ENCODE results near the gene GDF7. TPM values are rescaled to one million over a fixed set of nuclear protein-coding genes. Genes with fewer than 3 reads are reported as not detected.

GDF7 gene
- total RNA-seq, 1 experiment from 2014 or later = 0.02 TPM

DNA sequence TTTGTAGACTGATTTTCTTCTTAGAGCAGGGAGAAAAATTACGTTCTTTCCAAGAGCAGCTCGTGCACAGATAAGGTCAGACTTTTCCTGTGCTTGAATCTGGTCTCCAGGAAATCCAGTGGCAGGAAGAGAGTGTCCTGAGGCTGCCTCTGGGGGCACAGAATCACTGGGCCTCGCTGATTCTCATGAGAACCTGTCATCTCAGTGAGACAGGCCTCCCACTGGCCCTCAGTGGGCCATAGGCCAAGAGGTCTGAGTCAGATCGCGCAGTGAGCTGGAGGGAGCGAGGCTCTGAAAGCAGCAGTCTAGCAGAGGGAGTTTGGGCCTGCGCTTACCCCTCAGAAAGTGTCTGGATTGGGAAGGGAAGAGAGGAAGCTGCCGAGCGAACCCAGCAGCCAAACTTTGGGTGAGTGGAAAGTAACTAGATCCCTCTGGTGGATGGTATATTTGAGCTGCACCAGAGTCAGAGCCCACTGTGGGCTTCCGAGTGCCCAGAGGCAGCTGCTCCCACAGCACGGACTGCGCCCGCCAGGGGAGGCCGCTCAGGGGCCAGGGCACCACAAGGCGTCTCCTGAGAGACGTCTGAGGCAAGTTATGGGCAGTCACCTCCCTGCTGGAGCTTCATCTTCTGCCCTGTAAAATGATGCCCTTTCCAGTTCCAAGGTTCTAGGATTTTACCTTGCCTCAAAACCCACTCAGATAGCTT, 8.2 kb downstream of the GDF7 start:
- DNase-seq (ENCODE audit: low read depth, low spot score) = no peak
- TF ChIP-seq, protein P1, sequence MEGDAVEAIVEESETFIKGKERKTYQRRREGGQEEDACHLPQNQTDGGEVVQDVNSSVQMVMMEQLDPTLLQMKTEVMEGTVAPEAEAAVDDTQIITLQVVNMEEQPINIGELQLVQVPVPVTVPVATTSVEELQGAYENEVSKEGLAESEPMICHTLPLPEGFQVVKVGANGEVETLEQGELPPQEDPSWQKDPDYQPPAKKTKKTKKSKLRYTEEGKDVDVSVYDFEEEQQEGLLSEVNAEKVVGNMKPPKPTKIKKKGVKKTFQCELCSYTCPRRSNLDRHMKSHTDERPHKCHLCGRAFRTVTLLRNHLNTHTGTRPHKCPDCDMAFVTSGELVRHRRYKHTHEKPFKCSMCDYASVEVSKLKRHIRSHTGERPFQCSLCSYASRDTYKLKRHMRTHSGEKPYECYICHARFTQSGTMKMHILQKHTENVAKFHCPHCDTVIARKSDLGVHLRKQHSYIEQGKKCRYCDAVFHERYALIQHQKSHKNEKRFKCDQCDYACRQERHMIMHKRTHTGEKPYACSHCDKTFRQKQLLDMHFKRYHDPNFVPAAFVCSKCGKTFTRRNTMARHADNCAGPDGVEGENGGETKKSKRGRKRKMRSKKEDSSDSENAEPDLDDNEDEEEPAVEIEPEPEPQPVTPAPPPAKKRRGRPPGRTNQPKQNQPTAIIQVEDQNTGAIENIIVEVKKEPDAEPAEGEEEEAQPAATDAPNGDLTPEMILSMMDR (IDR thresholded peaks at IDR 0.05 in 2 of 3, conservative IDR thresholded peaks at IDR 0.05 in 1 of 3; ENCODE audit: borderline replicate concordance in 1 of 3, insufficient read depth in 1 of 3, low read depth in 2 of 3, low read length in 2 of 3) = no peak
- no peak for TF ChIP-seq TCF7L2 (IDR thresholded peaks at IDR 0.05; ENCODE audit: borderline replicate concordance, extremely low read depth, insufficient read depth, insufficient read length)
- TF ChIP-seq ZNF274 (IDR thresholded peaks at IDR 0.05; ENCODE audit: low read depth, low read length) = no peak
- TF ChIP-seq, protein P2, sequence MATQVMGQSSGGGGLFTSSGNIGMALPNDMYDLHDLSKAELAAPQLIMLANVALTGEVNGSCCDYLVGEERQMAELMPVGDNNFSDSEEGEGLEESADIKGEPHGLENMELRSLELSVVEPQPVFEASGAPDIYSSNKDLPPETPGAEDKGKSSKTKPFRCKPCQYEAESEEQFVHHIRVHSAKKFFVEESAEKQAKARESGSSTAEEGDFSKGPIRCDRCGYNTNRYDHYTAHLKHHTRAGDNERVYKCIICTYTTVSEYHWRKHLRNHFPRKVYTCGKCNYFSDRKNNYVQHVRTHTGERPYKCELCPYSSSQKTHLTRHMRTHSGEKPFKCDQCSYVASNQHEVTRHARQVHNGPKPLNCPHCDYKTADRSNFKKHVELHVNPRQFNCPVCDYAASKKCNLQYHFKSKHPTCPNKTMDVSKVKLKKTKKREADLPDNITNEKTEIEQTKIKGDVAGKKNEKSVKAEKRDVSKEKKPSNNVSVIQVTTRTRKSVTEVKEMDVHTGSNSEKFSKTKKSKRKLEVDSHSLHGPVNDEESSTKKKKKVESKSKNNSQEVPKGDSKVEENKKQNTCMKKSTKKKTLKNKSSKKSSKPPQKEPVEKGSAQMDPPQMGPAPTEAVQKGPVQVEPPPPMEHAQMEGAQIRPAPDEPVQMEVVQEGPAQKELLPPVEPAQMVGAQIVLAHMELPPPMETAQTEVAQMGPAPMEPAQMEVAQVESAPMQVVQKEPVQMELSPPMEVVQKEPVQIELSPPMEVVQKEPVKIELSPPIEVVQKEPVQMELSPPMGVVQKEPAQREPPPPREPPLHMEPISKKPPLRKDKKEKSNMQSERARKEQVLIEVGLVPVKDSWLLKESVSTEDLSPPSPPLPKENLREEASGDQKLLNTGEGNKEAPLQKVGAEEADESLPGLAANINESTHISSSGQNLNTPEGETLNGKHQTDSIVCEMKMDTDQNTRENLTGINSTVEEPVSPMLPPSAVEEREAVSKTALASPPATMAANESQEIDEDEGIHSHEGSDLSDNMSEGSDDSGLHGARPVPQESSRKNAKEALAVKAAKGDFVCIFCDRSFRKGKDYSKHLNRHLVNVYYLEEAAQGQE (IDR thresholded peaks at IDR 0.05; ENCODE audit: low read depth) = no peak
- no peak for TF ChIP-seq CBX3 (IDR thresholded peaks at IDR 0.05; ENCODE audit: low read depth)
- TF ChIP-seq YY1 (IDR thresholded peaks at IDR 0.05; ENCODE audit: extremely low read depth, insufficient replicate concordance, low read depth, low read length) = no peak
- no peak for TF ChIP-seq SP1 (IDR thresholded peaks at IDR 0.05; ENCODE audit: low read depth)
- no peak for TF ChIP-seq EZH2 (IDR thresholded peaks at IDR 0.05)
- TF ChIP-seq POLR2AphosphoS5 (IDR thresholded peaks at IDR 0.05; ENCODE audit: low read depth, low read length) = no peak
- TF ChIP-seq, protein P3, sequence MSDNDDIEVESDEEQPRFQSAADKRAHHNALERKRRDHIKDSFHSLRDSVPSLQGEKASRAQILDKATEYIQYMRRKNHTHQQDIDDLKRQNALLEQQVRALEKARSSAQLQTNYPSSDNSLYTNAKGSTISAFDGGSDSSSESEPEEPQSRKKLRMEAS (IDR thresholded peaks at IDR 0.05) = no peak
- no peak for TF ChIP-seq ELF1 (IDR thresholded peaks at IDR 0.05; ENCODE audit: borderline replicate concordance, low read depth)
- TF ChIP-seq RAD21 (IDR thresholded peaks at IDR 0.05; ENCODE audit: low read depth) = no peak
- no peak for TF ChIP-seq SIN3A (IDR thresholded peaks at IDR 0.05; ENCODE audit: low read depth)
- TF ChIP-seq JUND (IDR thresholded peaks at IDR 0.05) = no peak
- TF ChIP-seq, protein P4, sequence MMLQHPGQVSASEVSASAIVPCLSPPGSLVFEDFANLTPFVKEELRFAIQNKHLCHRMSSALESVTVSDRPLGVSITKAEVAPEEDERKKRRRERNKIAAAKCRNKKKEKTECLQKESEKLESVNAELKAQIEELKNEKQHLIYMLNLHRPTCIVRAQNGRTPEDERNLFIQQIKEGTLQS (IDR thresholded peaks at IDR 0.05) = no peak
- TF ChIP-seq, protein P5, sequence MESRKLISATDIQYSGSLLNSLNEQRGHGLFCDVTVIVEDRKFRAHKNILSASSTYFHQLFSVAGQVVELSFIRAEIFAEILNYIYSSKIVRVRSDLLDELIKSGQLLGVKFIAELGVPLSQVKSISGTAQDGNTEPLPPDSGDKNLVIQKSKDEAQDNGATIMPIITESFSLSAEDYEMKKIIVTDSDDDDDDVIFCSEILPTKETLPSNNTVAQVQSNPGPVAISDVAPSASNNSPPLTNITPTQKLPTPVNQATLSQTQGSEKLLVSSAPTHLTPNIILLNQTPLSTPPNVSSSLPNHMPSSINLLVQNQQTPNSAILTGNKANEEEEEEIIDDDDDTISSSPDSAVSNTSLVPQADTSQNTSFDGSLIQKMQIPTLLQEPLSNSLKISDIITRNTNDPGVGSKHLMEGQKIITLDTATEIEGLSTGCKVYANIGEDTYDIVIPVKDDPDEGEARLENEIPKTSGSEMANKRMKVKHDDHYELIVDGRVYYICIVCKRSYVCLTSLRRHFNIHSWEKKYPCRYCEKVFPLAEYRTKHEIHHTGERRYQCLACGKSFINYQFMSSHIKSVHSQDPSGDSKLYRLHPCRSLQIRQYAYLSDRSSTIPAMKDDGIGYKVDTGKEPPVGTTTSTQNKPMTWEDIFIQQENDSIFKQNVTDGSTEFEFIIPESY (IDR thresholded peaks at IDR 0.05; ENCODE audit: extremely low read depth, insufficient replicate concordance, low read length) = no peak
- TF ChIP-seq POLR2A (IDR thresholded peaks at IDR 0.05; ENCODE audit: borderline replicate concordance, extremely low read depth, insufficient read depth, insufficient read length) = no peak
- TF ChIP-seq EZH2phosphoT487 (IDR thresholded peaks at IDR 0.05; ENCODE audit: borderline replicate concordance) = no peak
- no peak for TF ChIP-seq CEBPB (IDR thresholded peaks at IDR 0.05; ENCODE audit: low read depth)
- no peak overlapping the region for H3K4me3 ChIP-seq (replicated peaks in 1 of 2; ENCODE audit: low read depth in 1 of 2, low read length in 2 of 2)
- ChIA-PET RAD21 (ENCODE audit: low non-redundant PET in 1 of 2, low total read pairs in 2 of 2, uncharacterized antibody in 2 of 2, unreplicated experiment in 2 of 2) (no interaction called here), POLR2A (no interaction called here), CTCF (interaction anchor here (1.2 to 3.2 kb wide), 3 partner anchors 14 to 288 kb away, joined by 3 to 30 read pairs (median 4); no protein-coding TSS in a partner anchor)
- no peaks in the 10 kb centered on the region for H3K27me3 ChIP-seq (ENCODE audit: insufficient read depth, low read length)
- H3K36me3 ChIP-seq (ENCODE audit: control insufficient read depth in 1 of 2, insufficient read depth in 2 of 2, low read length in 2 of 2) = no peaks in the 10 kb centered on the region
- H2AFZ ChIP-seq (ENCODE audit: low read depth, low read length, poor library complexity, severe bottlenecking) = no peak overlapping the region
- H3K4me2 ChIP-seq (ENCODE audit: low read length) = peak overlapping the region; percentile 5; the same call in 1 of the 2 replicates
- H3K9ac ChIP-seq (ENCODE audit: low read length) = no peak overlapping the region
- BruUV-seq (replicated peaks) = no TSS peak
- H4K20me1 ChIP-seq (ENCODE audit: insufficient read depth) = no peaks in the 10 kb centered on the region
- no peaks in the 10 kb centered on the region for H3K9me3 ChIP-seq (ENCODE audit: control insufficient read depth in 1 of 2, insufficient read depth in 1 of 2, low read depth in 1 of 2, low read length in 2 of 2)
- peak; percentile 37 for ATAC-seq
- no peak overlapping the region for H3K27ac ChIP-seq (ENCODE audit: low read depth, low read length)
- H3K4me1 ChIP-seq (ENCODE audit: control insufficient read depth in 1 of 2, insufficient read depth in 2 of 2, low read length in 2 of 2) = peaks cover 0 to 11% of the 10 kb centered on the region in 2 experiments; a peak in 2 of 4 replicates
- intact Hi-C loops (cut with micrococcal nuclease) = no loop called here
- no peaks in the 10 kb centered on the region for H3K79me2 ChIP-seq (ENCODE audit: insufficient read depth, low read length)
- no peaks in the 10 kb centered on the region for H3K9me2 ChIP-seq (ENCODE audit: insufficient read depth)
